HEK293 (cell line): ENCODE data around the gene CCM2.

Source experiments
- CTCF ChIA-PET: fragments of 350-600 bp; formaldehyde crosslinking; extraction: SDS; loops from one replicate; lab custom pipeline; 2021; ENCODE audit warnings: antibody characterized with exemption; lab: Yijun Ruan, JAX
- POLR2A ChIA-PET: fragments of 300-600 bp; formaldehyde crosslinking; extraction: SDS; loops from one replicate; lab custom pipeline; 2020; ENCODE audit warnings: antibody characterized with exemption, inconsistent platforms; lab: Yijun Ruan, JAX
- H3K27ac ChIP-seq: fragments of 200-500 bp; sonication (Bioruptor generic); 2 replicates; pipeline ENCODE4 v1.5.1; 2014; ENCODE audit warnings: low read depth, low read length, control low read depth, inconsistent platforms; ENCODE audit errors: extremely low read depth
- H3K36me3 ChIP-seq, 2 experiments: fragments of 200-500 bp in 1 of 2; sonication (Bioruptor generic) in 1 of 2; 1 replicate in 1 of 2; 2 replicates in 1 of 2; pipeline ENCODE4 v1.5.1; 2014 to 2017; ENCODE audit warnings: inconsistent platforms in 2 of 2, low read length in 2 of 2; ENCODE audit not compliant: control insufficient read depth in 2 of 2, insufficient read depth in 1 of 2
- H3K4me1 ChIP-seq: fragments of 200-500 bp; sonication (Bioruptor generic); 2 replicates; pipeline ENCODE4 v1.5.1; 2014; ENCODE audit warnings: mild to moderate bottlenecking, low read length, inconsistent platforms; ENCODE audit not compliant: control insufficient read depth, insufficient read depth
- H3K4me3 ChIP-seq: 2 replicates; pipeline ENCODE4 v1.5.1; 2011; ENCODE audit warnings: low read depth, mild to moderate bottlenecking, control low read depth, low read length, moderate library complexity
- H3K9me3 ChIP-seq: fragments of 200-500 bp; sonication (Bioruptor generic); 2 replicates; pipeline ENCODE4 v1.5.1; 2014; ENCODE audit warnings: low read depth, low read length, inconsistent platforms; ENCODE audit not compliant: control insufficient read depth, insufficient read depth
- BCL6B ChIP-seq: fragments of 450-650 bp; formaldehyde crosslinking; IDR thresholded peaks from 2 replicates; pipeline ENCODE4 v1.5.1; 2017; ENCODE audit warnings: missing biosample characterization, missing genetic modification characterization
- GLI2 ChIP-seq: fragments of 450-650 bp; formaldehyde crosslinking; IDR thresholded peaks from 2 replicates; pipeline ENCODE4; 2017; ENCODE audit warnings: missing biosample characterization, missing genetic modification characterization, low read depth, borderline replicate concordance
- HIC1 ChIP-seq: fragments of 450-650 bp; formaldehyde crosslinking; IDR thresholded peaks from 2 replicates; pipeline ENCODE4 v1.5.1; 2016; ENCODE audit warnings: missing biosample characterization, missing genetic modification characterization
- HOXA7 ChIP-seq: sonication (generic); formaldehyde crosslinking; IDR thresholded peaks from 2 replicates; pipeline ENCODE4 v1.8.1; 2022; ENCODE audit warnings: missing genetic modification reagents, borderline replicate concordance
- IKZF3 ChIP-seq: fragments of 450-650 bp; IDR thresholded peaks from 2 replicates; pipeline ENCODE4 v1.5.0; 2018; ENCODE audit warnings: missing biosample characterization, mild to moderate bottlenecking, missing genetic modification characterization, moderate library complexity
- PRDM10 ChIP-seq: fragments of 450-650 bp; formaldehyde crosslinking; IDR thresholded peaks from 2 replicates; pipeline ENCODE4 v1.5.1; 2016; ENCODE audit warnings: missing biosample characterization, missing genetic modification characterization
- ZBTB48 ChIP-seq: fragments of 450-650 bp; formaldehyde crosslinking; IDR thresholded peaks from 2 replicates; pipeline ENCODE4 v1.5.1; 2016; ENCODE audit warnings: missing biosample characterization, missing genetic modification characterization
- ZBTB49 ChIP-seq: fragments of 450-650 bp; formaldehyde crosslinking; IDR thresholded peaks from 2 replicates; pipeline ENCODE4 v1.5.1; 2016; ENCODE audit warnings: missing biosample characterization, missing genetic modification characterization, low read depth
- ZNF112 ChIP-seq: fragments of 450-650 bp; formaldehyde crosslinking; IDR thresholded peaks from 2 replicates; pipeline ENCODE4 v1.5.0; 2017; ENCODE audit warnings: missing biosample characterization, missing genetic modification characterization
- ZNF175 ChIP-seq: fragments of 450-650 bp; formaldehyde crosslinking; IDR thresholded peaks from 2 replicates; pipeline ENCODE4 v1.5.1; 2016; ENCODE audit warnings: missing biosample characterization, missing genetic modification characterization
- ZNF223 ChIP-seq: fragments of 450-650 bp; formaldehyde crosslinking; IDR thresholded peaks from 2 replicates; pipeline ENCODE4 v1.5.1; 2016; ENCODE audit warnings: missing biosample characterization, missing genetic modification characterization
- ZNF266 ChIP-seq: fragments of 450-650 bp; formaldehyde crosslinking; IDR thresholded peaks from 2 replicates; pipeline ENCODE4 v1.5.1; 2016; ENCODE audit warnings: missing biosample characterization, missing genetic modification characterization, low read depth
- ZNF311 ChIP-seq: fragments of 450-650 bp; formaldehyde crosslinking; IDR thresholded peaks from 2 replicates; pipeline ENCODE4 v1.5.1; 2017; ENCODE audit warnings: missing biosample characterization, missing genetic modification characterization, borderline replicate concordance
- ZNF394 ChIP-seq: fragments of 450-650 bp; formaldehyde crosslinking; IDR thresholded peaks from 2 replicates; pipeline ENCODE4 v1.5.1; 2016; ENCODE audit warnings: missing biosample characterization, missing genetic modification characterization, mild to moderate bottlenecking, moderate library complexity, borderline replicate concordance
- ZNF423 ChIP-seq: fragments of 450-650 bp; formaldehyde crosslinking; IDR thresholded peaks from 2 replicates; pipeline ENCODE4 v1.5.1; 2016; ENCODE audit warnings: missing biosample characterization, missing genetic modification characterization
- ZNF501 ChIP-seq: fragments of 450-650 bp; formaldehyde crosslinking; IDR thresholded peaks from 2 replicates; pipeline ENCODE4 v1.5.1; 2016; ENCODE audit warnings: missing biosample characterization, missing genetic modification characterization
- ZNF530 ChIP-seq: fragments of 450-650 bp; formaldehyde crosslinking; IDR thresholded peaks from 2 replicates; pipeline ENCODE4 v1.5.1; 2016; ENCODE audit warnings: low read depth, missing biosample characterization, missing genetic modification characterization
- ZNF549 ChIP-seq: fragments of 450-650 bp; IDR thresholded peaks from 2 replicates; pipeline ENCODE4 v1.5.1; 2018; ENCODE audit warnings: missing biosample characterization, missing genetic modification characterization, mild to moderate bottlenecking, inconsistent platforms, moderate library complexity
- ZNF558 ChIP-seq: fragments of 450-650 bp; formaldehyde crosslinking; IDR thresholded peaks from 2 replicates; pipeline ENCODE4 v1.5.1; 2016; ENCODE audit warnings: missing biosample characterization, missing genetic modification characterization
- ZNF561 ChIP-seq: fragments of 450-650 bp; IDR thresholded peaks from 2 replicates; pipeline ENCODE4 v1.5.1; 2018; ENCODE audit warnings: missing biosample characterization, missing genetic modification characterization, borderline replicate concordance
- ZNF76 ChIP-seq: fragments of 450-650 bp; formaldehyde crosslinking; IDR thresholded peaks from 2 replicates; pipeline ENCODE4; 2016; ENCODE audit warnings: low read depth, missing biosample characterization, missing genetic modification characterization, borderline replicate concordance
- ZSCAN16 ChIP-seq: fragments of 450-650 bp; formaldehyde crosslinking; IDR thresholded peaks from 2 replicates; pipeline ENCODE4 v1.5.1; 2016; ENCODE audit warnings: missing biosample characterization, missing genetic modification characterization

CCM2 gene

GRCh38 chr7:45026984-45027773 is 27.2 kb downstream of the CCM2 start (continued):
- no peak for TF ChIP-seq ZBTB49 (tag by site-specific recombination)
- no peak for TF ChIP-seq ZNF558 (tag by site-specific recombination)
- TF ChIP-seq ZBTB48 (tag by site-specific recombination), result no peak
- TF ChIP-seq ZNF266, result no peak
- no peak for TF ChIP-seq ZNF394 (tag by site-specific recombination)
- no peak for TF ChIP-seq ZNF175 (tag by site-specific recombination)
- no peak for TF ChIP-seq GLI2 (tag by site-specific recombination)
- no peak for TF ChIP-seq ZNF76 (tag by site-specific recombination)
- no peak for TF ChIP-seq ZNF561

GRCh38 chr7:45027774-45028114 is 27.7 kb downstream of the CCM2 start:
- ChIA-PET POLR2A (interaction anchor here (1.3 kb wide), 1 partner anchor 27 kb away, joined by 4 read pairs; no protein-coding TSS in a partner anchor), CTCF (interaction anchor here (0.7 kb wide), 1 partner anchor 54 kb away, joined by 3 read pairs; no protein-coding TSS in a partner anchor)
- Histone ChIP-seq H3K36me3 (peaks cover 0 to 3% of the 10 kb centered on the region in 2 experiments; a peak in 2 of 3 replicates), H3K4me1 (no peaks in the 10 kb centered on the region), H3K27ac (no peak overlapping the region), H3K4me3 (no peak overlapping the region), H3K9me3 (no peaks in the 10 kb centered on the region)
- no peak for TF ChIP-seq BCL6B (tag by site-specific recombination)
- no peak for TF ChIP-seq ZNF530
- no peak for TF ChIP-seq ZSCAN16 (tag by site-specific recombination)
- TF ChIP-seq ZNF501, result no peak

GRCh38 chr7:45028138-45028919 is 28.3 kb downstream of the CCM2 start:
- Histone ChIP-seq H3K4me3 (no peak overlapping the region), H3K9me3 (no peaks in the 10 kb centered on the region), H3K36me3 (peaks cover 0 to 3% of the 10 kb centered on the region in 2 experiments; a peak in 2 of 3 replicates), H3K27ac (no peak overlapping the region), H3K4me1 (no peaks in the 10 kb centered on the region)
- POLR2A ChIA-PET, result no interaction called here
- CTCF ChIA-PET, result interaction anchor here (0.7 kb wide), 1 partner anchor 55 kb away, joined by 3 read pairs; no protein-coding TSS in a partner anchor
- TF ChIP-seq ZNF549 (tag by site-specific recombination) (no peak), PRDM10 (no peak), ZNF423 (tag by site-specific recombination) (no peak), ZNF112 (no peak), ZNF311 (no peak), ZNF223 (tag by site-specific recombination) (no peak), IKZF3 (tag by site-specific recombination) (no peak), HOXA7 (no peak), HIC1 (tag by site-specific recombination) (no peak)
